Umbilical cord (tissue), 2 donors: ENCODE results near the gene CRYAB. TPM values are rescaled to one million over a fixed set of nuclear protein-coding genes. Genes with fewer than 3 reads are reported as not detected.
A peak's percentile ranks its signal among the peaks of the same experiment; 100 is the strongest.

Experiments used
- DNase-seq: peaks from one replicate; pipeline ENCODE4 v3.0.0-alpha.2; 2015; ENCODE audit warnings: low spot score
- total RNA-seq: library from RNA; depleted of rRNA; stranded (reverse); fragments of >200 nt; gene quantifications from one replicate; pipeline ENCODE4 v1.2.3, GENCODE V29; 2014; ENCODE audit warnings: low replicate concordance; ENCODE audit not compliant: insufficient read depth

Gene CRYAB, protein sequence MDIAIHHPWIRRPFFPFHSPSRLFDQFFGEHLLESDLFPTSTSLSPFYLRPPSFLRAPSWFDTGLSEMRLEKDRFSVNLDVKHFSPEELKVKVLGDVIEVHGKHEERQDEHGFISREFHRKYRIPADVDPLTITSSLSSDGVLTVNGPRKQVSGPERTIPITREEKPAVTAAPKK
- total RNA-seq = 55.6 TPM

DNA sequence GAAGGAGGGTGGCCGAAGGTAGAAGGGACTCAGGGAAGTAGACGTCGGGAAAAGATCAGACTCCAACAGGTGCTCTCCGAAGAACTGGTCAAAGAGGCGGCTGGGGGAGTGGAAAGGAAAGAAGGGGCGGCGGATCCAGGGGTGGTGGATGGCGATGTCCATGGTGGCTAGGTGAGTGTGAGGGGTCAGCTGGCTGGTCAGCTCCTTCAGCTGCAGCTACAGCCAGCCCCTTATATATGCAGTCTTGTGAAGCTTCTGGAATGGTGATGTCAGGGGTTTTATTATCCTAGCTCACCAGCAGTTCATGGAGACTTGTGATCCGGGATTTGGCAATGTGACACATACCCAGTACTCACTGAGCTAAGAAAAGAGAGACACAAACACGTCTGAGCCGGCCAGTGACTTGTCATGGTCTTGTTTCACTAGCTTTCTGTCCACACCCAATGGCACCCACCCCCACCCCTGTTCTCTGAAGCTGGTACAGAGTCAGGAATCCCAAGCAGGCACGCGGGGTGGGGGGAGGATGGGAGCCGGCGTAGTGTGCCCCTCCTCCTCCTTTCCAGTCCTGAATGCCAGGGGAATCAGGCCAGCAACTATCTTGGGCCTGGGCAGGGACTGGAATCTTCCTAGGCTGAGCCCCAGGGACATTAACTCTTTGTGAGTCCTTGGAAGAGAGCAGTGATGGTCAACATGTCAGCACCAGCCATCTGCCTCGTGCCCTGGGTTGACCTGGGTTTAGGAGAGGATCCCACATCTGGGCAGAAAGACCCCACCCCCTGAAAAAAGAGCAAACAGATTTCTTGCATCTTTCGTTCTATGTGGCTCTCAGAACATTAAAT lies at the start of gene CRYAB:
Gene CRYAB, minus strand, starts transcription at position 208 of the 839 bp plus-strand sequence. Its CDS starts 46 bp downstream, at position 162.
- peak; percentile 98 for DNase-seq

DNA sequence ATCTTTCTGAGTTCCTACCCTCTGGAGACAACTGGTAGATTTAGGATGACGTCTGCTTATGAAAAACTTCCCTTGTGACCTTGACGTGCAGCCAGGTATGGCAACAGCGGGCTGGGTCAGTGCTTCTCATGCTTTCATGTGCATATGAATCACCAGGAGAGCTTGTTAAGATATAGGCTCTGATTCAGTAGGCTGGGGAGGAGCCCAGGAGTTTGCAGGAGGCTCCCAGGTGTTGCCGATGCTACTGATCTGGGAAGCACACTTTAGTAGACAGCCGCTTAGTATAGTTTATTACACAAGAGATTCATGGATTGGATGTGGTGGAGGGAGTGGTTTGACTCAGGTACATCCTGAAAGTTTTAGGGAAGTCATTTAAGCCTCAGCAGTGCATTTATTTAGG lies 49.3 kb upstream of the CRYAB start:
- DNase-seq = no peak

DNA sequence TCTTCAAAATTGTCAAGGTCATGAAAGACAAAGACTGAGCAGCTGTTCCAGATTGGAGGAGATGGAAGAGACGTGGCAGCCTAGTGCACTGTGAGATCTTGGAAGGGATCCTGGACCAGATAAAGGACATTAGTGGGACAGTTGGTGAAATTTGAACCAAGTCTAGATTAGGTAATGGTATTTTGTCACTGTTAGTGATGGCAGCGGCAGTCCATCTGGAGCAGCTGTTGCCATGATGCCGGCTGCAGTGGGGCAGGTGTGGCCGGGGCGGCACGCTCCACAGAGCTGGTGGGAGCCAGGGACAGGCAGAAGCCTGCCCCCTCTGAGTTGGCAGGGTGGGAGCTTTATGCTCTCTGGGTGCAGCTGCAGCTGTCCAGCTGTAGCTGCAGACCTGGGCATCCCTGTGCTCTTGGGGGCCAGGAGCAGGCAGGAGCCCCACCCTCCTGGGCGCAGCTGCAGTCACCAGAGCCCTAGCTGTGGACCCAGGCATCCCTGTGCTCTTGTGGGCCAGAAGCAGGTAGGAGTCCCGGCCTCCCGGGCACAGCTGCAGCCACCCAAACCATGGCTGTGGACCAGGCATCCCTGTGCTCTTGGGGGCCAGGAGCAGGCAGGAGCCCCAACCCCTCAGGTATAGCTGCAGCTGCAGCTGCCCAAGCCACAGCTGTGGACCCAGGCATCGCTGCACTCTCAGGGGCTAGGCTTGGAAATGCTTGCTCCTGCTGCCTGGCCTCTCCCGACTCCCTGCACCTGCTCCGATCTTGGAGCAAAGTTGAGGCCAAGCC lies 46.3 kb upstream of the CRYAB start:
- DNase-seq = no peak

DNA sequence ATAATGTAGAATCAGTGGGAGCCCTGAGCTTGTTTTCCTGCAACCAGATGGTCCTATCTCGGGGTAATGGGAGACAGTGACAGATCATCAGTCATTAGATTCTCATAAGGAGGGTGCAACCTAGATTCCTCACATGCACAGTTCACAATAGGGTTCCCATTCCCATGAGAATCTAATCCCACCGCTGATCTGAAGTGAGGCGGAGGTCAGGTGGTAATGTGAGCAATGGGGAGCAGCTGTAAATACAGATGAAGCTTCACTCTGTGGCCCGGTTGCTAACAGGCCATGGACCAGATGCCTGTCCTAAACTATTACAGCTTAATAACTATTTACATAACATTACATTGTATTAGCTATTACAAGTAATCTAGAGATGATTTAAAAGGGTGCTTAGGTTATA lies 42.6 kb upstream of the CRYAB start:
- no peak for DNase-seq

DNA sequence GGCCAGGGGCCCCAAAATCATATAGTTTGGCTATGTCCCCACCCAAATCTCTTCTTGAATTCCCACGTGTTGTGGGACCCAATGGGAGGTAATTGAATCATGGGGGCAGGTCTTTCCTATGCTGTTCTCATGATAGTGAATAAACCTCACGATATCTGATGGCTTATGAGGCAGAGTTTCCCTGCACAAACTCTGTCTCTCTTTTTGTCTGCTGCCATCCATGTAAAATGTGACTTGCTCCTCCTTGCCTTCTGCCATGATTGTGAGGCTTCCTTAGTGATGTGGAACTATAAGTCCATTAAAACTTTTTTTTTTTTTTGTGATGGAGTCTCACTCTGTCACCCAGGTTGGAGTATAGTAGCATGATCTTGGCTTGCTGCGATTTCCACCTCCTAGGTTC lies 40.0 kb upstream of the CRYAB start:
- DNase-seq = no peak

DNA sequence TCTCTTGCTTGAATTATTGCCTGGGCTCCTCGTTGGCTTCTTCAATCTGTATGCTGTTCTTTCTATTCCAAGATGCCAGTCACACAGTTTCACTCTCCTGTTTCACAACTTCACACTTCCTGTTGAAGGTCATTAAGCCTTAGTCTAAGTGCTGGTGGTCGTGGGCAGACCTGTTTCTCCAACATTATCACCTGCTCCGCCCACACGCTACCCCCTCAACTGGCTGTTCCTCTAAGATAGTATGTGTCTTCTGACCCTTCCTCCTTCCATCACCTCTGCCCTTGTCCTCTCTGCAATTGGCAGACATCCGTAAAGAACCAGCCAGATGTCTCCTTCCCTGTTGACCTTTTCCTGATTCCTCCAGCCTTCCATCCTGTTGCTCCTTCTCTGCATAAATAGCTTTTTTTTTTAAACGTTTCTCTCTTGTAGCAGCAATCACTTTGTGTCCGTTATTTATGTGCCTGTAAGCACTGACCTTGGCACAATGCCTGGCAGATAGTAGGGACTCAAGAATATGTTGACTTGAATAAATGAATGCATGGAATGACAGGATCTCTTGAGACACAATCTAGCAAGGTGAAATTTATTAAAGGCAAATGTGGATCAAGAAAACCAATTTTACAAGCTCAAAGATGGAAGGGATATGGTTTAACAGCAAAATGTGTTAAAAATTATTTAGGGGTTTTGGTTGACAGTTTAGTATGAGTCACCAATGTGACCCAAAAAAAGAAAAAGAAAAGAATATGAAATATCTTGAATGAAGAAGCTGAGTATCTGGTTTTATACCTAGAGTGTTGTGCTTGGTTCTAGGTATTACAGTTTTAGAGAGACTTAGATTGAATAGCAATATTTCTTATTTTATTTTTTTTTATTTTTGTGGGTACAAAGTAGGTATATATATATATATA lies 38.2 kb upstream of the CRYAB start:
- no peak for DNase-seq

DNA sequence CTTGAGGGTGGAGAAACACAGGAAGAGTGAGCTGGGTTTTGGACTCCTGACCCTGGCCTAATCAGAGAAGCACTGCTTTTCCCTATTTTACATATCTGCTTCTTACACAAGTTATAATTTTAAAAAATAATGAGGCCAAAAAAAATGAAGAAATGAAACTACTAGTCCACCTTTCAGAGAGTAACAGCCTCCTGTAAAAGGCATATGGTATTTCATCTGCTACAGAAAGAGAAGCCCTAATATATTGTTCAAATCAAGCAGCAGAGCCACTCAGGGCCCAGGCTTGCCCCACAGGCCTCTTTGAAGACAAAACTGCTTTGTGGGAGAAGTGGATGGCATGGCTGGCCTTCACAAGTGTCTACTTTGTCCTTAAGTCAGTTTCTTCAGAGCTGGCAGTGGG lies 35.6 kb upstream of the CRYAB start:
- DNase-seq = no peak

DNA sequence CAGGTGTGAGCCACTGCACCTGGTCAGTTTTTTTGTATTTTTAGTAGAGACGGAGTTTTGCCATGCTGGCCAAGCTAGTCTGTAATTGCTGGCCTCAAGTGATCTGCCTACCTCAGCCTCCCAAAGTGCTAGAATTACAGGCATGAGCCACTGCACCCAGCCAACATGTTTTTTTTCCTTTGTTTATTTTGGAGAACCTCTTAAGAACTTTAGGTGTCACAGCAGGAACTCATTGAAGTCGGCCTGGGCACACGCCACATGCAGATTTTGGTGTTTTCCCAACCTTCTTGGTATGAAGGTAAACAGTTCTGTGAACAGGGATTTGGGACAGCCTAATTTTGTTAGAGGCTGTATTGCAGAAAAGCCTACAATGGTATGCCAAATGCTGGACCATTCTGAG lies 34.9 kb upstream of the CRYAB start:
- no peak for DNase-seq

DNA sequence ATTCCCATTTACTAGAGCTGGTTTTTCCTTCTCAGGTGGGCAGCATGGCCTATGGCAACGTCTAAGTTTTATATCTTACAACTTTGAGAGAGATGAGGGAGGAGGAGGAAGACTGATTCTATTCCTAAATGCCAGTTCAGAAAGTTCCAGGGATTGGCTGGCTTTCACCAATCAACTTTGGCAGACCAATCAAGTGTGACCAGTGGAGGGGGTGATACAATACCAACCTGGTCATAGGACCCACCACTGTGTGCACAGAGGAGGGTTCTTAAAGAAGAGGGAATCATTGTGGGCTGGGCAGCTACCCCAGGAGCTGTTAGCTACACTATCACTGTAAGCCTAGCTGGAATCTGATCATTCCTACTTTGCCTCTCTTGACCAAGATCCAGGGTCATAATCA lies 33.6 kb upstream of the CRYAB start:
- no peak for DNase-seq

DNA sequence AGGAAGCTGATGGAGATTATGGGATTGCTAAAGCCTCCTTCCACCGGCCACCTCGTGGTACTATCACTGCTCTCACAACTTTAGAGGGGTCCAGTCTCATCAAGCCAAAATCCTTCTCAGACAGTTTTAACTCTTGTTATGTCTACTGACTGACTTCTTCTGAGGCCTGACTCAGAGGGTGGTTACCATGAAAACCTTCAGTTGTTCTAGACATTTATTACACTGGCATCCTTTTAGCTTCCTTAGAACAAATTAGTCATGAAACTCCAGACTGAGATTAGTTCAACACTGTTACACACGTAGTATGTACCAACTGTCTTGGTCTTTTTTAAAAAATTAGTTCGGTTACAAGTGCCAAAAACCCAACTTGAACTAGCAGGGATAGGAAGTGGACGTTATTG lies 33.1 kb upstream of the CRYAB start:
- peak; percentile 33 for DNase-seq

DNA sequence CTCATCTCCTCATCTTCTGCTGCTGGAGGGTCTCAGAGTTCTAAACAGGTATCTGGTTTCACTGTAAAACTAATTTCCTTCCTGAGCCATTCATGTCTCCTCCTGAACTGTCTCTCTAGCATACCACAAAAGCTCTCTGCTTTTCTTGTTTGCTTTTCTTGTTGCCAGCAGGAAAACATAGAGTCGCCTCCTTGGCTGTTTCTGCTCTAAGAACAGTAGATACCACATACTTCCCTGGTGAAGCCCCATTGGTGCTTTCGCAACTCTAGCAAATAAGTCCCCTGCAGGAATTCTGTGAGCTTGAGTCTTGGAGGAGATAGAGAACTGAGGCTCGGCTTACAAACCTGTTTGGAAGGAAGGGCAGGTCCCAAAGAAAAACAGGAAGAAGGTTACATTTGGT lies 32.6 kb upstream of the CRYAB start:
- peak; percentile 60 for DNase-seq

DNA sequence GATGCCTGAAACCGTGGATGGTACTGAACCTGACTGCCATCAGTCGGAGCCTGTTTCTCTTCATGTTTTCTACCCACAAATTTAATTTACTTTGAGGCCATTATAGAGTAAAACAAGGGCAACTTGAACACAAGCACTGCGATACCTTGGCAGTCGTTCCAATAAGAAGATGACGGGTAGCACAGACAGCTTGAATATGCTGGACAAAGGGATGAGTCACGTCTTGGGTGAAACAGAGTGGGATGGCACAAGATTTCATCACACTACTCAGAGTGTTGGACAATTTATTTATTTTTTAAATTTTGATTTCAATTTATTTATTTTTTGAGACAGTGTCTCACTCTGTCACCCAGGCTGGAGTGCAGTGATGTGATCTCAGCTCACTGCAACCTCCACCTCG lies 31.3 kb upstream of the CRYAB start:
- no peak for DNase-seq

DNA sequence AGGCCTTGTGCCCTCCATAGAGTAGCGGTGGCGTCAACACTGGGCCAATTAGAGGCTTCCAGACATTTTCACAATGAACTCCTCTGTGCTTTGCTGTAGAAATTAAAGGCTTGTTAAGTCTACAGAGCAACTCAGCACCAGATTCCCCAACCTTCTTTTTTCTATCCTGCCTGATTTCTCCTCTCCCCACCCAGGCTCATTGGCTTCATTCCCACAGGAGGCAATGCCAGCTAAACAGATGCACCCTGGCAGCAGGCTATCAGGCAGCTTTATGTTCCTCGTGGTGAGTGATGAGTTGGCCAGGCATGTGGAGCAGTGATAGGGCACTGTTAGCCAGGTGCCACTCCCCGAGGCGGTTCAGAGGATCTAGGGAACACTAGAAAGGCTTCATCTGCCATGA lies 30.4 kb upstream of the CRYAB start:
- DNase-seq = no peak

DNA sequence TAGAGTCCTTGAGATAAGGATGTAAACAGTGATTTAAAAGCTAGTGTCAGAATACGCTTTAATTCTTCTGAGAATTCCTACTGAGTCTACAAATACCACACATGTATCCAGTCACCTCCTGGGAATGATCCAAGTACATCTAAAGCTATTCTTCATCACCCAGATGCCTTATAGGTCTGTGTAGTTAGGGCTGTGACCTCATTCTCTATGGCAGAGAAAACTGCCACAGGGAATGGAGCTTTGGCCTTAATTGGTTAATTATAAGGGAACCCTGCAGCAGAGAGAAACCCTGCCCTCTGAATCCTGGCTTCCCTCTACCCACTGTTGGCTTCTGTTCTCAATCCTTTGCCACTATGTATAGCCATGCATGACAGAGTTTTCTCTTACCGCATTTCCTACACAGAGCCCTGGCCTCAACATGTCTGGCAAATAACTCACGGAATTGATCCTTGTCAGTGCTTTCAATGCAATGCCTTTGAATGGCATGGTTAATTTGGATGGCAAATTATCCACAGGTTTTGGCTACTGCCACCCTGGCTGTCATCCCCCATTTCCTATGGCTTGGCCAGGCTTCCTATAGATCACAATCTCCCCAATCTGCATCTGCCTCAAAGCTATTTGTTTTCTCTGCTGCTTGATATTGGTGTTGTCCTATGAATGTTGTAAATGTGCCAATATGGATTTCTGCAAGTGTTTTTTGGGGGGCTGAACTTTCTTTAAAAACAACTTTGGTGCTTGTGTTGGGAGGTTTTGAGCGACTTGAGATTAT lies 28.4 kb upstream of the CRYAB start:
- peak; percentile 71 for DNase-seq

DNA sequence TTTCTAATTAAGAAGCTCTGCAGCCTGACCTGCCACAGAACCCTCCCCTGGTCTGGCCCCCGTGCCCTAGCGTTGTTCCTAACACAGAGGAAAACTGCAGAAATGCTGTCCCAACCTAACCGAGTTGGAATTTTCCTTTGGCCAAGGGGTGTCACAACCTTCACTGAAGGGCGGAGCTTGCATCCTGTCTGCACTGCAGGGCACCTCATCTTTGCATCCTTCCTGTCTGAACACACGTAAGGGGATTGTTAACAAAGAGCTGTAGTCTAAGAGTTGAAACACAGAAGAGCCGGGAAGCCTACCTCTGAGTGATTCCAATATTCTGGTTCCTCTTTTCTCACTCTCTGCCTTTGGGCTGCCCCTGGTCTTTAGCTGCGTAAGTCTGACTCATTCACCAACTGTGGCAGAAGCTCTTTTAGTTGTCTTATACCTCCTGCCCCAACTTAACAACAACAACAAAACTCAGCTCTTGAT lies 27.2 kb upstream of the CRYAB start:
- DNase-seq = peak; percentile 61

DNA sequence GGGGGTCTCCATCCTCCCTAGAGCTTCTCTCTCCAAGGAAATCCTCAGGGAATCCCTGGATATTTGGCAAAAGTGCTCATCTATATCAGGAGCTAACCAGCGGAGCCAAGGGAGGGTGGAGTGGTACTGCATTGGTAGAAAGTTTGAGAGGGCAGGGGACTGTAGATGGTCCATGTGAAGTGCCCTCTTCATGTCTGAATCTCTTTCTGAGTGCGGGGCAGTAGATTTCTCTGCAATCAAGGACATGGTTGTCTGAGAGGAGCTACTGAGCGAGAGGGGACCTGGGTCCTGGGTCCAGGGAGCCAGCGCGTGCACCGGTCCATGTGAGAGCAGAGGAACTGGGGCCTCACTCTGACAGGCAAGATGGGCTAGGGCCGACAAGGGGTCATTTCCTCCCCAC lies 26.3 kb upstream of the CRYAB start:
- DNase-seq = peak; percentile 47

DNA sequence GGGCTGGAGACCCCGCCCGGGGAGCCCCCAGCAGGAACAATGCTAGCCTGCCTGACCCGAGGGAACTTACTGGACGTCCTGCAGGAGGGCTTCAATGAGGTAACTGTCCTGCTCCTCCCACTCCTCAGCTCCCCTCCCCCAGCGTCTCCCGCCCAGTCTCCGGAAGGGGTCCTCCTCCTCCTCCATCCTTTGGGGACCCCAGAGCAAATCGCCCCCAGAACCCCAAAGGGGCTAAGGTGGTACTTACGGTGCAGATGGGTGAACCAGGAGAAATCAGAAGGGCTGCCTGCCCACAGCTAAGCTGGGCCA lies 25.8 kb upstream of the CRYAB start:
- no peak for DNase-seq

DNA sequence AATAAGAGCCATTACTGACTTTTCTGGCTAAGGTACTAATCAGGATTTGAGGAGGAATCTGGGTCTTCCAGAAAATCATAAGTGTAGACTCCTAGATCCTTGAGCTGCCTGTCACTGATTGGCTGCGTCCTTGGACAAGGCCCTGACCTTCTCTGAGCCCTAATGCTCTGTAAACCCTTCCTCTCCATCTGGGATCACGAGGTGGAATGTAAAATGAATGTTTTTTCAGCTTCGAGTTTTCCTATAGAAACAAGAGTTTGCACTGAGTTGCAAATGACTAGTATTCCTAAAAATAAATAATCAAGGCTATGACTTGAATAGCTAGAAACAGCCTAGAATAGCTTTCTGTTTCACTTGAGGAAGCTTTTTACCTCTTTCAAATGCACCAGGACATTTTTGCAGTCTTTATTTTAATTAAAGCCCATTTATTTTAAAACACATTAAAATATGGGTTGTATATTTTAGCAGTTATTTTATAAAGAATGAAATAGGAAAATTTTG lies 24.5 kb upstream of the CRYAB start:
- peak; percentile 91 for DNase-seq

DNA sequence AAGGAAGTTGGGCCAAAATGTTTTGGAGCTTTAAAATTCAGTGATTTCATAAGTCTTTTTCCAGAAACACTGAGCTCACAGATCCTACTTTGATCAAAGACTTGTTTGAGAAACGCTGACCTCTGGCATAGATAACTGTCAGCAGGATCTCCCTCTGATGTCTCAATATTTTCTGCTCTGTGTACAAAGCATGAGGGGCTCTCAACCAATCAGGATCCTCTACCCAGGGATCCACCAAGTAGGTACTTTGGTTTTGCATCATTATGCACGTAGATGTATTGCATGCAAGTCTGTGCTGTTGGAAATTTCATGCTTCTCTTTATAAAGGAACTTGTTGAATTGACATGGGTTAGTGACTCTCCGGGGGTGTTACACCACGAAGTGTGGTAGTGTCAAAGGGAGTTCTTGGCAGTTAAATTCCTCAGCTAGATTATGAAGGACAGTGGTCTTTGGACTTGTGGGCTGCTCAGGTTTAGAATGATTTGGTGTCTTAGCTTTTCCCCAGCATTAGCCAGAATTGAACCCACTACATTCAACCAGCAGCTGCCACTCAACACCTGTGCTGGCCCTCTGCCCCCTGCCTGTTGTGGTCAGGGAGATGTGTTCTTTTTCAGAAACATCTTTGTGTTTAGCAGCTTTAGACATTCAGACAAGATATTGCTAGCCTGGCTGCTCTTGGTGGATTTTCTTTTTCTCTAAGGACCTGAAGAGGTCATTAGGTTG lies 23.9 kb upstream of the CRYAB start:
- peak; percentile 97 for DNase-seq

DNA sequence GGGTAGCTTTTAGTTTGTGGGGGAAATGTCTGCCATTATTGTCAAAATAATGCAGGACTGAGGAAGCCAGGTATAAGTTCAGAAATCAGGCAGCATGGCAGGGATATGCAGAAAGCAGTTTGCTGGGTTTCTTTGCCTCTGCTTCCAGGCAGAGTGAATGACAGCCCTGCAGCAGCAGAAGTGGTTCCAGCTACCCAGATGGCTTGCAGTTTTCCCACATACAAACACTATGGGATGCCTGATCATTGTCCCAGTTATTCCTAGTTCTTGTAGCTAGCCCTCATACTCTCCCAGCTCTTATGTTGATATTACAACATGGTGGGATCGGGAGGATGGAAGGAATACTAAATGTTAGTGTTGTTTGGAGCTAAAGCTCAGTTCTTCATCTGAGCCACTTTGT lies 22.7 kb upstream of the CRYAB start:
- DNase-seq = no peak
